GM23338 (cell line): Measurements from ENCODE around the gene GPR153. TPM values are rescaled to one million over a fixed set of nuclear protein-coding genes. Genes with fewer than 3 reads are reported as not detected.
A peak's percentile ranks its signal among the peaks of the same experiment; 100 is the strongest.

ENCODE experiments used
- ATAC-seq: fragments of 200-7000 bp; cut with Tn5 transposase; 3 replicates; pipeline ENCODE4 v1.9.1; 2020
- DNase-seq: peaks from one replicate; pipeline ENCODE4 v3.0.0-alpha.2; 2015; ENCODE audit warnings: low spot score
- H2AFZ ChIP-seq: fragments of 200-600 bp; sonication (generic); 2 replicates; pipeline ENCODE4 v1.8.0; 2016; ENCODE audit warnings: antibody characterized with exemption, mild to moderate bottlenecking, moderate library complexity
- H3F3A ChIP-seq: fragments of 200-600 bp; sonication (generic); replicated peaks from 2 replicates; pipeline ENCODE4 v1.8.0; 2017; ENCODE audit warnings: antibody characterized with exemption, mixed run types, low read depth
- H3K27ac ChIP-seq: fragments of 200-600 bp; sonication (generic); 2 replicates; pipeline ENCODE4 v1.6.1; 2016; ENCODE audit warnings: low read depth
- H3K27me3 ChIP-seq: fragments of 200-600 bp; sonication (generic); 2 replicates; pipeline ENCODE4 v1.8.0; 2016; ENCODE audit warnings: mild to moderate bottlenecking, mixed run types, moderate library complexity; ENCODE audit not compliant: insufficient read depth
- H3K36me3 ChIP-seq: fragments of 200-600 bp; sonication (generic); 2 replicates; pipeline ENCODE4 v1.8.0; 2016; ENCODE audit warnings: mild to moderate bottlenecking; ENCODE audit not compliant: insufficient read depth
- H3K4me1 ChIP-seq: fragments of 200-600 bp; sonication (generic); 2 replicates; pipeline ENCODE4 v1.8.0; 2016; ENCODE audit warnings: mild to moderate bottlenecking, moderate library complexity; ENCODE audit not compliant: insufficient read depth
- H3K4me2 ChIP-seq: fragments of 200-600 bp; sonication (generic); 2 replicates; pipeline ENCODE4 v1.7.1; 2017; ENCODE audit warnings: mixed run types
- H3K4me3 ChIP-seq: fragments of 200-600 bp; sonication (generic); 2 replicates; pipeline ENCODE4 v1.6.1; 2016; ENCODE audit warnings: mixed run types
- H3K79me2 ChIP-seq: fragments of 200-600 bp; sonication (generic); replicated peaks from 2 replicates; pipeline ENCODE4 v1.8.0; 2017; ENCODE audit warnings: mild to moderate bottlenecking; ENCODE audit not compliant: insufficient read depth
- H3K9me2 ChIP-seq: fragments of 200-600 bp; sonication (generic); 2 replicates; pipeline ENCODE4 v1.8.0; 2017; ENCODE audit not compliant: insufficient read depth
- H4K20me1 ChIP-seq: fragments of 200-600 bp; sonication (generic); replicated peaks from 2 replicates; pipeline ENCODE4 v1.8.0; 2017; ENCODE audit warnings: mild to moderate bottlenecking; ENCODE audit not compliant: insufficient read depth
- H3K27ac Mint-ChIP-seq: 2 replicates; pipeline ENCODE4 v1.8.0; 2020; ENCODE audit warnings: inconsistent platforms, mild to moderate bottlenecking, moderate library complexity, mixed read lengths
- H3K27me3 Mint-ChIP-seq: 3 replicates; pipeline ENCODE4 v1.8.0; 2022; ENCODE audit warnings: low read depth, mild to moderate bottlenecking, moderate library complexity, mixed read lengths, inconsistent platforms; ENCODE audit not compliant: insufficient read depth, poor library complexity
- H3K36me3 Mint-ChIP-seq: 3 replicates; pipeline ENCODE4 v1.8.0; 2021; ENCODE audit warnings: low read depth, mild to moderate bottlenecking, inconsistent platforms, moderate library complexity, mixed read lengths
- H3K4me1 Mint-ChIP-seq: 3 replicates; pipeline ENCODE4 v1.8.0; 2020; ENCODE audit warnings: mild to moderate bottlenecking, inconsistent platforms, mixed read lengths
- H3K4me3 Mint-ChIP-seq: 3 replicates; pipeline ENCODE4 v1.8.0; 2021; ENCODE audit warnings: moderate library complexity, mild to moderate bottlenecking, inconsistent platforms, mixed read lengths
- H3K9me3 Mint-ChIP-seq: 3 replicates; pipeline ENCODE4 v1.8.0; 2020; ENCODE audit warnings: moderate library complexity, mild to moderate bottlenecking, inconsistent platforms, mixed read lengths
- CREB1 ChIP-seq: fragments of 250-450 bp; sonication (Bioruptor Pico); IDR thresholded peaks from 2 replicates; pipeline ENCODE4 v1.5.0; 2020; ENCODE audit warnings: low read depth, mild to moderate bottlenecking, moderate library complexity
- CTCF ChIP-seq, 2 experiments: fragments of 200-600 bp in 1 of 2; sonication (generic) in 1 of 2; conservative IDR thresholded peaks; 2 replicates each; pipeline versions ENCODE4 v1.5.1 to v1.6.1; 2016 to 2017; ENCODE audit warnings: antibody characterized with exemption in 2 of 2, low read depth in 2 of 2, mild to moderate bottlenecking in 2 of 2, moderate library complexity in 1 of 2
- ETS1 ChIP-seq: IDR thresholded peaks from 2 replicates; pipeline ENCODE4 v1.6.1; 2016; ENCODE audit warnings: antibody characterized with exemption
- EZH2 ChIP-seq: fragments of 200-600 bp; sonication (generic); IDR thresholded peaks from one replicate; pipeline ENCODE4 v1.8.0; 2017; ENCODE audit warnings: antibody characterized with exemption, mild to moderate bottlenecking, low read depth; ENCODE audit not compliant: unreplicated experiment
- NANOG ChIP-seq: IDR thresholded peaks from 2 replicates; pipeline ENCODE4 v1.6.1; 2016; ENCODE audit warnings: antibody characterized with exemption, borderline replicate concordance
- REST ChIP-seq: IDR thresholded peaks from one replicate; pipeline ENCODE4 v1.6.1; 2018; ENCODE audit warnings: antibody characterized with exemption; ENCODE audit not compliant: unreplicated experiment
- polyA plus RNA-seq: library from polyadenylated mRNA; unstranded; fragments of >200 nt; fragmentation: Nextera tagmentation; extraction: Ambion mirVana; gene quantifications from 2 replicates; pipeline ENCODE4 v1.2.1, GENCODE V29; 2016
- total RNA-seq: library from RNA; depleted of rRNA; stranded (reverse); fragments of >200 nt; shearing (Covaris generic); gene quantifications from 2 replicates; pipeline ENCODE4 v1.2.3, GENCODE V29; 2014

The GPR153 gene
- total and polyA plus RNA-seq, 2 experiments from 2014 or later: 1.3 to 9.0 TPM

GRCh38 chr1:6245086-6245868, 15.6 kb downstream of the GPR153 start:
- Mint-ChIP-seq H3K36me3 (no peaks in the 10 kb centered on the region), H3K9me3 (no peaks in the 10 kb centered on the region), H3K4me3 (peak overlapping the region; percentile 82), H3K27ac (no peak overlapping the region), H3K27me3 (peaks cover 43% of the 10 kb centered on the region), H3K4me1 (peaks cover 32% of the 10 kb centered on the region)
- DNase-seq (peak; percentile 94), ATAC-seq (peak; percentile 11)
- H3K27ac ChIP-seq: no peak overlapping the region
- peak overlapping the region; percentile 83 for H3K4me3 ChIP-seq
- H3K27me3 ChIP-seq: peaks cover 56% of the 10 kb centered on the region
- H3K4me1 ChIP-seq: peaks cover 33% of the 10 kb centered on the region
- no peak overlapping the region for H2AFZ ChIP-seq
- no peaks in the 10 kb centered on the region for H3K9me2 ChIP-seq
- no peaks in the 10 kb centered on the region for H3K79me2 ChIP-seq
- H3K36me3 ChIP-seq: no peaks in the 10 kb centered on the region
- H3F3A ChIP-seq: peaks cover 20% of the 10 kb centered on the region
- TF ChIP-seq CREB1 (CRISPR knock-in tag) (peak; percentile 67), REST (peak; percentile 98), EZH2 (no peak), CTCF (conservative IDR thresholded peaks at IDR 0.05; ENCODE audit: low read depth in 2 of 2) (peak; percentile 61 to 79), ETS1 (no peak)
- peak overlapping the region; percentile 98 for H3K4me2 ChIP-seq
- peaks cover 6% of the 10 kb centered on the region; the same call in 1 of the 2 replicates for H4K20me1 ChIP-seq

GRCh38 chr1:6244401-6245049, 16.4 kb downstream of the GPR153 start:
- H3K36me3 ChIP-seq: no peaks in the 10 kb centered on the region
- H3K79me2 ChIP-seq: no peaks in the 10 kb centered on the region
- no peak overlapping the region for H2AFZ ChIP-seq
- H3K27ac Mint-ChIP-seq: no peak overlapping the region
- H4K20me1 ChIP-seq: peaks cover 6% of the 10 kb centered on the region; the same call in 1 of the 2 replicates
- H3K4me3 ChIP-seq: peak overlapping the region; percentile 83
- peaks cover 50% of the 10 kb centered on the region for H3K27me3 ChIP-seq
- H3K9me2 ChIP-seq: no peaks in the 10 kb centered on the region
- no peaks in the 10 kb centered on the region for H3K9me3 Mint-ChIP-seq
- H3K27ac ChIP-seq: no peak overlapping the region
- peak overlapping the region; percentile 98 for H3K4me2 ChIP-seq
- H3K36me3 Mint-ChIP-seq: no peaks in the 10 kb centered on the region
- ATAC-seq: no peak
- H3K4me1 Mint-ChIP-seq: peaks cover 39% of the 10 kb centered on the region
- peaks cover 39% of the 10 kb centered on the region for H3K4me1 ChIP-seq
- no peak for TF ChIP-seq NANOG
- TF ChIP-seq CTCF (conservative IDR thresholded peaks at IDR 0.05; ENCODE audit: low read depth in 2 of 2): 0 out of 4 replicates have a peak, but pooled peaks of 1 of the 2 experiments have one; percentile 1
- peak overlapping the region; percentile 82 for H3K4me3 Mint-ChIP-seq
- no peak for DNase-seq
- H3F3A ChIP-seq: peaks cover 25% of the 10 kb centered on the region
- peaks cover 44% of the 10 kb centered on the region for H3K27me3 Mint-ChIP-seq
